NCI-H446 (cell line): Measurements from ENCODE around the gene MUC4.
"Not testable (repeated sequence)": the region's sequence is repeated elsewhere in the genome, so short reads cannot be mapped to it uniquely, and the experiment has no call there.

Experiments
- DNase-seq, 2 experiments: peaks; one replicate each; lab custom pipeline; 2025; lab: John Stamatoyannopoulos, UW

Gene MUC4

DNA sequence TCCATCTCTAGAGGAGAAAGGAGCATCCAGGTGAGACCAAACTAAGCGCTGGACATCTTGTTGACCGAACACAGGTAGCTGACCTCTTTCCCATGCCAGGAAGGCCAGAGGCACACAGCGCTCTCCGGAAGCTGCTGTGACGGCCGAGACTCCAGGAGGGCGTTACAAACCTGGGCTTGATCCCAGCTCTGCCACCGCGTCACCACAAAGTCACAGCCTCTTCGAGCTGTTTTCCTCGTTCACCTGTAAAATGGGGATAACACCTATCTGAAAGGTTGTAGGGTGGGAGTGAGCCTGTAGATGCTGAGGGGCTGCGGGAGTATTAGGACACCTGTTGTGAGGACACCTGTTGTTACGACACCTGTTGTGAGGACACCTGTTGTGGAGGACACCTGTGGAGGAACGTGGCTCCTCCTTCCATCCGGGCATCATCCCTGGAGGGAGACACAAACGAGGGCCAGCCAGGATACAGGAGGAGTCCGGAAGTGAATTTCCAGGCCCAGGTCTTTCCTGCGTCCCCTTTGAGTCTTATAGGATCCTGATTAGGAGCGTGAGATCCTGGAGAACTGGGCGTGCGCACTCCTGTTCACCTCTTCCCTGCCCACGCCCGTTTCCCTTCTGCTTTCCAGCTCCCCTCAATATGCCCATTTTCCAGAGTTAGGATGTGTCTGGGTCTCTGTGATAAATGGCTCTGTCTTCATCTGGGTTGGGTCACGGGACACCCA lies 2.3 kb upstream of the MUC4 start:
- no peak for DNase-seq

- DNase-seq, result no peak
Observed at GRCh38 chr3:195812366-195812765, 637 bp upstream of the MUC4 start.

DNA sequence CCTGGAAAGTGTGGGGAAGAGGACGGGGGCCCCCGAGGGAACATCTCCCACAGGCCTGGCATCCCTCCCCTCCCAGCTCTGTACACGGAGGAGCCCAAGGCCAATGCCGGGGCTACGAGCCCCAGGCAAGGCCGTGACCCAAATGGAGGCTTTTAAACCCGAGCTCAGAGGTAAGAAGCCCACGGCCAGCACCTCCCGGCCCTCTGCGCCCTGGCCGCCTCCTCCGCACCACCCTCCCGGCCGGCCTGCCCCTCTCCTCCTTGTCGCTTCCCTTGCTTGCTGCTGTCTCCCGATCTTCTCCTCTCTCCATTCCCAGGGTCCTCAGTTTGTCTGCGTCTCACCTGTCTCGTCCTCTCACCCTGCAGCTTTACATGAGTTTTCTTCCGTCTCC lies 1.3 kb downstream of the MUC4 start:
- DNase-seq, result no peak

- no peak for DNase-seq
Observed at GRCh38 chr3:195809796-195810454, 1.8 kb downstream of the MUC4 start.

- DNase-seq, result no peak
Observed at GRCh38 chr3:195809291-195809785, 2.4 kb downstream of the MUC4 start.

DNA sequence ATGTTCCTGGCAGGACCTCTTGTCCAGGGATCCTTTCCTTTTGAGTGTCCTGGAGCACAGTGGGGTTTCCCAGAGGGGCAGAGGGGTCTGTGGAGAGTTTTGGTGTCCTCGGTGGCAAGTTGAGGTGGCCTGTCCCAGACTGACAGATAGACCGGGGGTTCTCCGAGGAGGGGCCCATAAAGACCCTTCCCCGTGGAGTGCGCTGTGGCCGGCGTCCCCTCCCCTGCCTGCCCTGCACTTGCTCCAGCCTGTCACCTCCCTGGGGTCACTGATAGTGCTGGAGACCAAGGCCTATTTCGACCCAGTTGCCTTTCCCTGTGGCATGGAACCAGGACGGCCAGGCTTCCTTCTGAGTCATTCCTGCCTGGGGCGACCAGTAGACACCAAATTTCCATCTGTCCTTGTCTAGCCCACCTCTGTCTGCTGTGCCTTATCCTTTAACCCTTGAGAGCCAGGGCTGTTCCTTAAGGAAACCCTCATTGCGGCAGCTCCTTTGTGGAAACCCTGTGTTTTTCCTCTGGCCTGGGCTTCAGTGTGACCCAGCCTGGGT lies 2.9 kb downstream of the MUC4 start:
- no peak for DNase-seq

- no peak for DNase-seq
Observed at GRCh38 chr3:195807681-195808121, 4.0 kb downstream of the MUC4 start.

- no peak for DNase-seq
Observed at GRCh38 chr3:195806916-195807231, 4.9 kb downstream of the MUC4 start.

GRCh38 chr3:195806211-195806915 lies 5.4 kb downstream of the MUC4 start:
- no peak for DNase-seq

GRCh38 chr3:195805588-195805987 lies 6.1 kb downstream of the MUC4 start:
- DNase-seq, result not testable (repeated sequence)

GRCh38 chr3:195805181-195805580 lies 6.5 kb downstream of the MUC4 start:
- no peak for DNase-seq

DNA sequence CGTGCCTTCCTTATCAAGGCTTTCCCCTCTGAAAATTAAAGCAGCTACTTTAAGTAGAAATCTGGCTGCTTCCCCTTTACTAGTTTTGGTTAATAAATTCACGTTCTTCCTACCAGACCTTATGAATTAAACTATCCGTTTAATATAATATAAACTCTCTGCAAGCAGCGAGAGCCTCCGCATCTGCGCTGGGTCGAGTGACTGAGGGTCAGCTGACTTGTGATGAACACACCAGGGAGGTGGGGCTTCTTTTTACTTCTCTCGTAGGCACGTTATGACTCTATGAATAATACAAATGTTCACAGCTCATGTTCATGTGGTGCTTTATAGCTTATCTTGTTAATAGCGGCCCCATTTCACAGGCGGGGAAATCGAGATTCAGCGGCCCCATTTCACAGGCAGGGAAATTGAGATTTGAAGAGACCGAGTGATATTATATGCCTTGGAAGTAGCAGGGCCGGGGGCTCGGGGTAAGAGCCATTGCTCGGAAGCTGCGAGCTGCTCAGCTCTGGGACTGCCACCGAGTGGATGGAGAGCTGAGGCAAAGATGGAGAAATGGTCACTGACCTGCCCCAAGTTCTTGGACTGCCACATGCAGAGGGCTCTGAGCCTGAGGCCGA lies 8.3 kb downstream of the MUC4 start:
- no peak for DNase-seq

GRCh38 chr3:195802795-195803194 lies 8.9 kb downstream of the MUC4 start:
- no peak for DNase-seq

DNA sequence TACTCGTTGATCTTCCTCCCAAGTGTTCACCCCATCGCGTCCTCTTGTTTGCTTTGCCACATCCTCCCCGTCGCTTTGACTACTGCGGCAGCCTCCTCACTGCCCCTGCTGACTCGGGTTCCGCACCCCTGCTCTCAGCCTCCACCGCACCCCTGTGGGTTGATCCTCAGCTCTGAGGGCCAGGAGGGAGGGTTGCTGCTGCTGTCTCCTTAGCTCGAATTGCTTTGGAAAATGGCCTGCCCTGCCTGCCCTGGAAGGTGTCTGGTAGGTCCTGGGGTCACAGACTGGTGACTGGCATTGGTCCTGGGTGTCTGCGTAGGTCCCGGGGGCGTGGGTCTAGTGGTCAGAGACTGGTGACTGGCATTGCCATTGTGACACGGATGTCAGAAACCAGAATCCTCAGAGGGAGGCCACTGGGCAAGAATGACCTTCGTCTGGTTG lies 9.4 kb downstream of the MUC4 start:
- no peak for DNase-seq

DNA sequence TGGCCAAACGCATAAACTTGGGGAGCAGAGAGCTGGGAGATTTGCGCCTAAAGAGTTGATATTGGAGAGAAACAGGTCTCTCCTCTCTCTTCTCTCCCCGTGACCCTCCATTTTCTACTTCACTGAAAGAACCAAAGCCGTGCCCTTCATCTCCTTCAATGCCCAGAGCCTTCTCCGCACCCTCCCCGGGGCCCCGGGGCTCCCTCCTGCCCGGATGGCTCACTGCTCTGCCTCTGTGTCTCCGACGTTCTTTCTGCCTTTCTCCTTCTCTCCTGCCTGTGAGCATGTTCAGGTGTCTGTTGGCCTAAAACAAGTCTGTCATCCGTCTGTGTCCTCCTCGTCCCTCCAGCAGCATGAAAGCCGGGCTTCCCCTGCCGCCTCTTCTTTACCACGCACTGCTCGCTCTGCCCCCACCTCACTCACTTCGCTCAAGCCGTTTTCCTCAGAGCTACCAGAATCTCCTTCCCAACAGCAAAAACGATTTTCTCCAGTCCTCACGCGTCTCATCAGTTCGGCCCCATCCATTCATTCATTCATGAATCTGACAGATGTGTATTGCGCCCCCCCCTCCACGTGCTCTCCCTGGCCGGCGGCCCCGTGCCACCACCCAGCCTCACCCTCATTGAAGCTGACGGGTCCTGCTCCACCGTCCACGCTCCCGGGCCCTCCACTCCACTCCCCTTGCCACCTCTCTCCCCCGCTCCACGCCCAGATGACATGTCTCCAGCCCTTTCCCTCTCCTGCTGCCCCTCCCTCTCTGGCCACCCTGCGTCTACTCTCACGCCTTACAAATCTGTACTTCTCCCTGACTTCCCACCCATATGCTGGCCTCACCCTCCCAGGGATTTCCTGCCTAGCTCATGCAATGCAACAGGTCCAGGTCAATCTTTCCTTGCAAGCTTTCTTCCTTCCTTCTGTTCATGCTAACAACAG lies 10.2 kb downstream of the MUC4 start:
- DNase-seq, result no peak

- DNase-seq, result no peak
Observed at GRCh38 chr3:195800240-195800639, 11.5 kb downstream of the MUC4 start.

- no peak for DNase-seq
Observed at GRCh38 chr3:195796795-195797194, 14.9 kb downstream of the MUC4 start.

- no peak for DNase-seq
Observed at GRCh38 chr3:195794708-195795107, 17.0 kb downstream of the MUC4 start.

DNA sequence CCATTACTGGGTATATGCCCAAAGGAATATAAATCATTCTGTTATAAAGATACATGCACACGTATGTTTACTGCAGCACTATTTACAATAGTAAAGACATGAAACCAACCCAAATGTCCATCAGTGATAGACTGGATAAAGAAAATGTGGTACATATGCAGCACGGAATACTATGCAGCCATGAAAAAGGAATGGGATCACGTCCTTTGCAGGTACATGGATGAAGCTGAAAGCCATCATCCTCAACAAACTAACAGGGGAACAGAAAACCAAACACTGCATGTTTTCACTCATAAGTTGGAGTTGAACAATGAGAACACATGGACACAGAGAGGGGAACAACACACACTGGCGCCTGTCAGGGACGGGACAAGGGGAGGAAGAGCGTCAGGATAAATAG lies 19.1 kb downstream of the MUC4 start:
- not testable (repeated sequence) for DNase-seq

DNA sequence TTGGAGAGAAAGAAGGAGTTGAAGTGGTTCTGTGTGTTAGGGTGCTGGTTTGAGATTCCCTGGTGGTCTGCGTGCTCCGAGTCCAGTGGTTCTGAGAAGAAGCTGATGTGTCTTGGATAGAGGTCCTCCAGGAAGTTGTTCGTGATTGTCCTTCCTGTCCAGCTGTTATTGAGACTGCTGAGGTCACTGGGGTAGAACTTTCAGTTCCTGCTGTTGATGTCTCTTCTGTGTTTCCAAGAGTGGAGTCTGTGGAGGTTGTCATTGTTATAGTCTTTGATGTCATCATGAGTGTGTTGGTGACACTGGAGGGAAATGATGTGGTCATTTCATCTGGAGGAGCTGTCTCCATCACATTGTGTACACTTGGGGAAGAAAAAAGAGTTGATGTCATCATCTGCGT lies 20.8 kb downstream of the MUC4 start:
- DNase-seq, result no peak
